Testis (tissue), 2 donors: ENCODE results near the gene CSTF3.

Experiments used
- CTCF ChIP-seq, 3 experiments: fragments of 450-650 bp in 2 of 3; fragments of 200-600 bp in 1 of 3; sonication (generic) in 1 of 3; IDR thresholded peaks; one replicate each; pipeline ENCODE4 v1.5.1; 2016 to 2019; ENCODE audit warnings: antibody characterized with exemption in 3 of 3, mild to moderate bottlenecking in 2 of 3, moderate library complexity in 1 of 3
- POLR2A ChIP-seq: fragments of 450-650 bp; IDR thresholded peaks from one replicate; pipeline ENCODE4 v1.6.1; 2017; ENCODE audit warnings: antibody characterized with exemption, mild to moderate bottlenecking, moderate library complexity

- TF ChIP-seq CTCF (IDR thresholded peaks at IDR 0.05): no peak
- TF ChIP-seq POLR2A: no peak
Measured at GRCh38 chr11:33162831-33163230, 1.6 kb upstream of the CSTF3 start.
